Measurements from ENCODE around the gene MAPK11. TPM values are rescaled to one million over a fixed set of nuclear protein-coding genes. Genes with fewer than 3 reads are reported as not detected.

Gene MAPK11
- polyA plus RNA-seq, 3 donors = 0.81 TPM; not detected in 2

DNA sequence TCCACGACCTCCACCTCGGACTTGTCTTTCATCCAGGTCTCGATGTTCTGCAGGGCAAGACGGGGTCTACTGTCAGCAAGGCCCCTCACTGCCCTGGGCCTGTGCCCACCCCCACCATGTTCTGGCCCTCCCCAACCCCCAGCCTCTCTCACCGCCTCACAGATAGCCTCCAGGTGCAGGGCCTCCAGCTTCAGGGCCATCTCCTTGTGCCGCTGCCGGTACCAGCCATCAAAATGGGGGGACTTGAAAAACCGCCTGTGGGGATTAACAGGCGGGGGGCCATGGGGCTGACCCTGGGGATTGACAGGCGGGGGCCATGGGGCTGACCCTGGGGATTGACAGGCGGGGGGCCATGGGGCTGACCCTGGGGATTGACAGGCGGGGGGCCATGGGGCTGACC lies 42.2 kb upstream of the MAPK11 start:
- Mint-ChIP-seq H3K27ac (no peak overlapping the region), H3K27me3 (ENCODE audit: low read depth in 3 of 3) (peaks cover 2 to 5% (median 3%) of the 10 kb centered on the region in 3 donors), H3K4me1 (peaks cover 39% of the 10 kb centered on the region), H3K36me3 (peaks cover 2 to 5% of the 10 kb centered on the region in 2 donors), H3K4me3 (no peak overlapping the region), H3K9me3 (peaks cover 0 to 2% (median 0%) of the 10 kb centered on the region in 7 donors)
- H3K4me1 ChIP-seq (ENCODE audit: control insufficient read depth in 1 of 2, insufficient read depth in 2 of 2, low read length in 2 of 2) = peaks cover 48% of the 10 kb centered on the region in 2 donors
- H4K20me1 ChIP-seq (ENCODE audit: insufficient read depth, low read length) = peaks cover 5% of the 10 kb centered on the region
- H3K9ac ChIP-seq (ENCODE audit: insufficient read depth, low read length, poor library complexity, severe bottlenecking) = no peak overlapping the region
- WGBS (ENCODE audit: insufficient coverage) = 97% methylated on average over 5 of the region's 12 CpGs
- peaks cover 11% of the 10 kb centered on the region for H3K79me2 ChIP-seq (ENCODE audit: insufficient read depth, low read length)
- H3K27me3 ChIP-seq (ENCODE audit: control insufficient read depth in 2 of 2, insufficient read depth in 2 of 2, low read length in 2 of 2) = no peaks in the 10 kb centered on the region
- DNase-seq = no peak
- no peaks in the 10 kb centered on the region for H3K9me3 ChIP-seq (replicated peaks in 1 of 2; ENCODE audit: control insufficient read depth in 1 of 2, insufficient read depth in 1 of 2, low read length in 2 of 2)
- no peak overlapping the region for H2AFZ ChIP-seq (ENCODE audit: insufficient read depth, low read depth, low read length, poor library complexity, severe bottlenecking)
- intact Hi-C loops (cut with micrococcal nuclease) = no loop called here
- TF ChIP-seq CTCF (IDR thresholded peaks at IDR 0.05) = no peak
- no peak overlapping the region for H3K4me3 ChIP-seq (replicated peaks in 1 of 3; ENCODE audit: low read depth in 2 of 3, low read length in 3 of 3)
- peaks cover 0 to 4% of the 10 kb centered on the region in 2 donors for H3K36me3 ChIP-seq (replicated peaks in 1 of 2; ENCODE audit: control insufficient read depth in 1 of 2, insufficient read depth in 2 of 2, low read length in 2 of 2)
- no peak overlapping the region for H3K27ac ChIP-seq (ENCODE audit: low read depth in 1 of 2, low read length in 2 of 2)
- H3K4me2 ChIP-seq (replicated peaks; ENCODE audit: extremely low read depth, low read length, poor library complexity, severe bottlenecking) = no peak overlapping the region

DNA sequence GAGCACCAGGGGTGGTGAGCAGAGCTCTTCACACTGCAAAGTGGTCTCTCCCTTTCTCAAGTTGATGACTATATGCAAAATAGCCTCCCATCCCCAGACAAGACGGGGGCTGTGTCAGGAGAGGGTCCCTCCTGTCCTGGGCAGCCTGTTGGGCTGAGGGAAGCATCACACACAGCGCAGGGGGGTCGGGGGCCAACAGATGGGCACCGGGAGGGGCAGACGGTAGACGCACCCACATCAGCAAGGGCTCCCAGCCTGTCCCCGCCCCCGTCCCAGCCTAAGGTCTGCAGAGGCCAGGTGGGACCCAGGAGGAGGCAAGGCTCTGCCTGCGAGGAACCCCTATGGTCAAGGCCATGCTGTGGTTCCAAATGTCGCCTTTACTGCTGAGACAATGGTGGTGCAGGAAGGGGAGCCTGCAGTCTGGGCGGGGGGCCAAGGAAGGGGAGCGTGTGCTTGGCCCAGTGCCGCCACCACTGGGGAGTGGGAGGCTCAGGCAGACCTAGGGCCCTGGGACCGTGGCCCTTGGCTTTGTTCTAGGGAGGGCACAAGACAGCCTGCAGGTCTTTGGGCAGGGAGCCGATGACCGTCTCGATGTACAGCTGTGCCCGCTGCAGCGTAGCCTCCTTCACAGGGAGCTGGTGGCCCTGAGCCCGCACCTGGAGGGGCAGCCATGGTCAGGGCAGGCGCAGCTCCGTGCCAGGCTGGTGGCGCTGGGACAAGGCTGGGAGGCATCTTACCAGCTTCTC lies 41.6 kb upstream of the MAPK11 start:
- Histone ChIP-seq H3K4me3 (replicated peaks in 1 of 3; ENCODE audit: low read depth in 2 of 3, low read length in 3 of 3) (no peak overlapping the region), H3K27ac (ENCODE audit: low read depth in 1 of 2, low read length in 2 of 2) (no peak overlapping the region), H3K9me3 (replicated peaks in 1 of 2; ENCODE audit: control insufficient read depth in 1 of 2, insufficient read depth in 1 of 2, low read length in 2 of 2) (no peaks in the 10 kb centered on the region), H3K27me3 (ENCODE audit: control insufficient read depth in 2 of 2, insufficient read depth in 2 of 2, low read length in 2 of 2) (no peaks in the 10 kb centered on the region), H3K4me2 (replicated peaks; ENCODE audit: extremely low read depth, low read length, poor library complexity, severe bottlenecking) (no peak overlapping the region), H3K4me1 (ENCODE audit: control insufficient read depth in 1 of 2, insufficient read depth in 2 of 2, low read length in 2 of 2) (peaks cover 48% of the 10 kb centered on the region in 2 donors), H3K79me2 (ENCODE audit: insufficient read depth, low read length) (peaks cover 16% of the 10 kb centered on the region), H3K36me3 (replicated peaks in 1 of 2; ENCODE audit: control insufficient read depth in 1 of 2, insufficient read depth in 2 of 2, low read length in 2 of 2) (peaks cover 0 to 4% of the 10 kb centered on the region in 2 donors), H4K20me1 (ENCODE audit: insufficient read depth, low read length) (peaks cover 8% of the 10 kb centered on the region), H3K9ac (ENCODE audit: insufficient read depth, low read length, poor library complexity, severe bottlenecking) (no peak overlapping the region), H2AFZ (ENCODE audit: insufficient read depth, low read depth, low read length, poor library complexity, severe bottlenecking) (no peak overlapping the region)
- 93% methylated on average over 22 of the region's 23 CpGs for WGBS (ENCODE audit: insufficient coverage)
- no peak for TF ChIP-seq CTCF (IDR thresholded peaks at IDR 0.05)
- Mint-ChIP-seq H3K27ac (no peak overlapping the region), H3K9me3 (peaks cover 0 to 2% (median 0%) of the 10 kb centered on the region in 7 donors), H3K27me3 (ENCODE audit: low read depth in 3 of 3) (peaks cover 2 to 5% (median 3%) of the 10 kb centered on the region in 3 donors), H3K4me1 (peaks cover 39% of the 10 kb centered on the region), H3K36me3 (peaks cover 2 to 5% of the 10 kb centered on the region in 2 donors), H3K4me3 (no peak overlapping the region)
- peak in 1 of 3 donors; percentile 3 for DNase-seq
- intact Hi-C loops (cut with micrococcal nuclease) = no loop called here

Measured in CD14-positive monocyte (primary cell).